Stimulated activated naive CD8-positive, alpha-beta T cell treated with anti-CD3 and anti-CD28 coated beads, Interleukin-15, Interleukin-2, amounts not matched to agents 100 ng/mL and 50 ng/mL, for 24 hours (primary cell): Measurements from ENCODE around the gene RIMOC1.

Experiments used
- H3K27ac Mint-ChIP-seq: one replicate; pipeline ENCODE4 v1.8.0; 2021; ENCODE audit warnings: mild to moderate bottlenecking, mixed read lengths
- H3K27me3 Mint-ChIP-seq: one replicate; pipeline ENCODE4 v1.8.0; 2021; ENCODE audit warnings: mixed read lengths
- H3K36me3 Mint-ChIP-seq: one replicate; pipeline ENCODE4 v1.8.0; 2021; ENCODE audit warnings: low read depth, mixed read lengths
- H3K4me1 Mint-ChIP-seq: one replicate; pipeline ENCODE4 v1.8.0; 2021; ENCODE audit warnings: low read depth, mixed read lengths
- H3K4me3 Mint-ChIP-seq: one replicate; pipeline ENCODE4 v1.8.0; 2021; ENCODE audit warnings: mild to moderate bottlenecking, mixed read lengths
- H3K9me3 Mint-ChIP-seq: one replicate; pipeline ENCODE4 v1.8.0; 2021; ENCODE audit warnings: mixed read lengths

RIMOC1 gene, protein sequence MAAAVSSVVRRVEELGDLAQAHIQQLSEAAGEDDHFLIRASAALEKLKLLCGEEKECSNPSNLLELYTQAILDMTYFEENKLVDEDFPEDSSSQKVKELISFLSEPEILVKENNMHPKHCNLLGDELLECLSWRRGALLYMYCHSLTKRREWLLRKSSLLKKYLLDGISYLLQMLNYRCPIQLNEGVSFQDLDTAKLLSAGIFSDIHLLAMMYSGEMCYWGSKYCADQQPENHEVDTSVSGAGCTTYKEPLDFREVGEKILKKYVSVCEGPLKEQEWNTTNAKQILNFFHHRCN

DNA sequence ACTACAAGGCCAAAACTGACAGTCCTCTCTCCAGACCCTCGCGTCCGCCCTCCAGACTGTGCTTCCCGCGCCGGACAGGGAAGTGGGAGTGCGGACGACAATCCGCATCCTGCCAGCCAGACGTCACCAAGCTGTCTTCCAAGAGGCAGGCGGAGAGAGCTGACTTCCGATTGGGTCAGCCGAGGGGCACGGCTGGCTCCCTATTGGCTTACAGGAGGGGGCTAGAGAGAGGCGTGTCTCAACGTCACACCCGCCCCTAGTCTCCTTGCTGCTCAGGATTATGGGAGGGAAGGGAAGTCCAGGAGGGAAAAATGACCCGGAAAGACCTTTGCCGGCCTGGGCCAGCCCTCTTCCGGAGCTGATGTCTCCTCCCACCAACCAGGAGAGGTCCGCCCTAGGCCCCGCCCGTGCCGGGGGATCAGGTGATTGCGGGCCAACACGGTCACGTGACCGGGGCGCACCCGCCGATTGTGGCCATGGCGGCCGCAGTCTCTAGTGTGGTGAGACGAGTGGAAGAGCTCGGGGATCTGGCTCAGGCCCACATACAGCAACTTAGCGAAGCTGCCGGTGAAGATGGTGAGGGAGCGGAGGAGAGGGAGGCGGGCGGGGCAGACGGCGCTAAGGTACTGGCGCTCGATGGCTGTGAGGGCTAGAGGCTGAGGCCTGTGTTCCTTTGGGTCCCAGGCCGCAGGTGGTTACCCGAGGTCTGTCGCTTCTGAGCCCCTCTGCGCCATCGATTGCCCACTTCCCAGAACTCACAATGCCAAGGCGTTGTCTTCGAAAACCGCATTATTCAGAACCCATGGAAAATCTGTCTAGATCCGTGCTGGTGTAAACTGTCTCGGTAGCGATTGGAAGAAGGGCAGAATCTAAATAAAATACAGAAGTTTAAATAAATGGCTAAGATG is at the start of gene RIMOC1:
RIMOC1 (plus strand) TSS at position 453 of the 908 bp plus-strand sequence; CDS start at position 477, 24 bp downstream.
- peaks cover 30% of the 10 kb centered on the region for H3K36me3 Mint-ChIP-seq
- peak within 1 kb of the TSS; percentile 94 for H3K27ac Mint-ChIP-seq
- H3K9me3 Mint-ChIP-seq: no peaks in the 10 kb centered on the region
- peak within 1 kb of the TSS; percentile 90 for H3K4me3 Mint-ChIP-seq
- peaks cover 55% of the 10 kb centered on the region for H3K4me1 Mint-ChIP-seq
- H3K27me3 Mint-ChIP-seq: peaks cover 15% of the 10 kb centered on the region

DNA sequence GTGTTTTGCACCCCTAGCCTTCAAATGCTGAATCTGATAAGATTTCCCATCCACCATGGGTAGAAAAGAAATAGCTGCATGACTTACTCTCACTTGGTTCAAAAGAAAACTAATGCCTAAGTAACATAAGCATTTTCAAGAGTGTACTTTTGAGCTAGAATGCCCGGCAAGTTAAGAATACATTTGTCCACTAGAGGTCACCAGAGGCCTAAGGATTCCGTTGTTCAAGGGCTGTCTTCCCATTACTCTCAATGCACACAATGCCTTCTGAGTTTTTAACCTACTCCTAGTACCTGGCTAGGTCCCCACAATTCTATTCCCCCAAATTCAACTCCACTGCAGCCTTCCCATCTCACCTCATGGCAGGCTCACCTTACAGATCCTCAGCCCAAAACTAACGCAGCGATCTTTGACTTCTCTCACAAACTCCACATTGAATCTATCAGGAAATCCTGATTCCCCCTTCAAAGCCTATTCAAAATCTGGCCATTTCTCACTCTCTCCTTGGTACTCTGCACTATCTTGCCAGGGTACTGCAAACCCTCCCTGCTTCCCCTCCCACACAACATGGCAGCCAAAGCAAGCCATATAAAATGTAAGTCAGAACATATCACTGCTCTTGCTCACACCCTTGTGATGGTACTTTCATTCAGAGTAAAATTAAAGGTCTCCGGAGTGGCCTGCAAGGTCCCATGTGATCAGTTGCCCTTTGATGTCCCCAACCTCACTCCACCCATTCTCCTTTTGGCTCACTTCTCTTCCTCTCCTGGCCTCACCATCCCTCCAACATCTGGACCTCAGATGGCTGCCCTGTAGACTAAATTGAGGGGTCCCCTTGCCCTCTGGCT is 47.3 kb upstream of the RIMOC1 start:
- peaks cover 26% of the 10 kb centered on the region for H3K4me1 Mint-ChIP-seq
- peaks cover 53% of the 10 kb centered on the region for H3K36me3 Mint-ChIP-seq
- no peak overlapping the region for H3K27ac Mint-ChIP-seq
- H3K9me3 Mint-ChIP-seq: no peaks in the 10 kb centered on the region
- no peak overlapping the region for H3K4me3 Mint-ChIP-seq
- H3K27me3 Mint-ChIP-seq: no peaks in the 10 kb centered on the region

DNA sequence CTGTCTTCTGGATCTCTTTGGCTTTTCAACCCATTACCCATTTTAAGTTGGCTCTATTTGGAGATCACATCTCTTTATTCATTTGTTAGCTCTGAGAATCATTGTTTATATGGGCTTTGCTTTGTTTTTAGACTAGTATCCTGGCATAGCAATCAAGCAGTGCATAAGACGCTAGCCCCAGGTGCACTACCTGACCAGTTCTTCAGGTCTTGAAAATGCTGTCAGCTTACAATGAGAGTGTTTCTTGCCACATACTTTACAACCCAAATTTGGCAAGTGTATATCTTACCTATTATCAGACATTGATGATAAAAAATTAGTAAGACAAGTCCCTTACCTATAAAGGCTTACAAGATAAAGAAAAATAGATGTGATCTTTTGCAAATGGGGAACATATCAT is 46.2 kb upstream of the RIMOC1 start:
- H3K27me3 Mint-ChIP-seq: no peaks in the 10 kb centered on the region
- H3K9me3 Mint-ChIP-seq: no peaks in the 10 kb centered on the region
- H3K4me1 Mint-ChIP-seq: peaks cover 23% of the 10 kb centered on the region
- no peak overlapping the region for H3K4me3 Mint-ChIP-seq
- H3K27ac Mint-ChIP-seq: peak overlapping the region; percentile 72
- peaks cover 50% of the 10 kb centered on the region for H3K36me3 Mint-ChIP-seq

DNA sequence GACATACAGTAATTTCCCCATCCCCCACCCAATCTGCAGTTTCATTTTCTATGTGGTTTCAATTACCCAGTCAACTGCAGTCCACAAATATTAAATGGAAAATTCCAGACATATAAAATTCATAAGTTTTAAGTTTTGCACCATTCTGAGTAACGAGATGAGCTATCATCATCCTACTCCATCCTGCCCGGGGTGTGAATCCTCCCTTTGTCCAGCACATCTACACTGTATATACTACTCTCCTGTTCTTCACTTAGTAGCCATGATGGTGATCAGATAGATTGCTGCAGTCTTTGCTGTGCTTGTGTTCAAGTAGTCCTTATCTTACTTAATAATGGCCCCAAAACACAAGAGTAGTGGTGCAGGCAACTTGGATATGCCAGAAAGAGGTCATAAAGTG is 45.3 kb upstream of the RIMOC1 start:
- Mint-ChIP-seq H3K27me3 (no peaks in the 10 kb centered on the region), H3K27ac (peak overlapping the region; percentile 80)

DNA sequence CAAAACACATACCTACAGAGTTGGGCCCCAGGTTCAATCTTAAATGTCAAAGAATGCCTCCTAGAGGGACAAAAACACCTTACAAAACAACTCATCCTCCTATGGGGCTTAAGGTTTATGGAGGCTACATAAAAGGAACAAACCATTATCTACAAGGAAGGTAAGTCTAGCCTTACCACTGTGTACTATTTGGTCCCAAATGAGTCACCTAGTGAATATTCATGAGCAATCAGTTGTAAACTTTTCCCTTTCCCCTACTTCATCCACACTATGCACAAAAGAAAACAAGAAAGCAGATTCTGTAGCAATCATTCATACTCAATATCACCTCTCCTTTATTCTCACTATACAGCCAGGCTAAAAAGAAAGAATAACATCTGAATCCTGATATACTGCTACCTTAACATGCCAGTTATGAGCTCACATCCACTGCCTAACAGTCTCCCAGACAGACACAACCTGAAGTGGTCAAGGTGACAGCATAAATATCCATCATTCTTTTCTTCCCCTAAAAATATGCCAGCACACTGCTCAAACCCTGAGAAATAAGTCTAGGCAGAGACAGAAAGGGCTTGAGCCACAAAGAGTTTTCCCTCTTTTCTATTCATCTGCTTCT is 40.2 kb upstream of the RIMOC1 start:
- no peaks in the 10 kb centered on the region for H3K9me3 Mint-ChIP-seq

More for the DNA sequence above, 45.3 kb upstream of the RIMOC1 start:
- Mint-ChIP-seq H3K36me3 (peaks cover 50% of the 10 kb centered on the region), H3K9me3 (no peaks in the 10 kb centered on the region), H3K4me1 (peaks cover 30% of the 10 kb centered on the region), H3K4me3 (peak overlapping the region; percentile 42)

DNA sequence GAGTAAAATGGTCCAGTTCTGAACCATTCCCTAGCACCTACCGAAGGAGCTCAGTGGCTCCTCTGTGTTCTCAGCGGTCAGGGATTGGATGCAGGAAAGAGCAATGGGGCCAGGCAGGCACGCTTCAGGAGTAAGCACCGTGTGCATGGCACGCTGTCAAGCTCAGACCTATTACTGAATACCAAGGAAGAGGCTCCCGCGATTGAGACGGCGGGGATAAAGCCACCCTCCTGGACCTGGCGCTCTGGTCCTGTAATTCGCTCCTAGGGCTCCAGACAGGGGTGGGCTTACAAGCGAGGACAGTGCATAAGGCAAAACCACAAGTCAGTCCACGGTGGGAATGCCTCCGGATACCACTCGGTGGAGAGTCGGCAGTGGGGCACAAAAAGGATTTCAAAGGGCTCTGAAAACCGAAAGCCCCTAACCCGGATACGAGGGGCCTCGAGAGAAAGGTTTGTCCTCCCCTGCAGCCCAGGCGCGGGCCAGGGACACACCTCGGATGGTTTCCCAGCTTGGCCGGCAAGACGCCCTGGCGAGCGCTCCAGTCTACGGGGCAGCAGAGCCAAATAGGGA is 34.9 kb upstream of the RIMOC1 start:
- Mint-ChIP-seq H3K4me1 (peaks cover 63% of the 10 kb centered on the region), H3K4me3 (peak overlapping the region; percentile 92), H3K27me3 (no peaks in the 10 kb centered on the region), H3K27ac (peak overlapping the region; percentile 95), H3K9me3 (no peaks in the 10 kb centered on the region), H3K36me3 (peaks cover 24% of the 10 kb centered on the region)

More for the DNA sequence above, 40.2 kb upstream of the RIMOC1 start:
- Mint-ChIP-seq H3K4me3 (peak overlapping the region; percentile 18), H3K36me3 (peaks cover 54% of the 10 kb centered on the region), H3K4me1 (peaks cover 75% of the 10 kb centered on the region), H3K27me3 (no peaks in the 10 kb centered on the region), H3K27ac (peak overlapping the region; percentile 47)

DNA sequence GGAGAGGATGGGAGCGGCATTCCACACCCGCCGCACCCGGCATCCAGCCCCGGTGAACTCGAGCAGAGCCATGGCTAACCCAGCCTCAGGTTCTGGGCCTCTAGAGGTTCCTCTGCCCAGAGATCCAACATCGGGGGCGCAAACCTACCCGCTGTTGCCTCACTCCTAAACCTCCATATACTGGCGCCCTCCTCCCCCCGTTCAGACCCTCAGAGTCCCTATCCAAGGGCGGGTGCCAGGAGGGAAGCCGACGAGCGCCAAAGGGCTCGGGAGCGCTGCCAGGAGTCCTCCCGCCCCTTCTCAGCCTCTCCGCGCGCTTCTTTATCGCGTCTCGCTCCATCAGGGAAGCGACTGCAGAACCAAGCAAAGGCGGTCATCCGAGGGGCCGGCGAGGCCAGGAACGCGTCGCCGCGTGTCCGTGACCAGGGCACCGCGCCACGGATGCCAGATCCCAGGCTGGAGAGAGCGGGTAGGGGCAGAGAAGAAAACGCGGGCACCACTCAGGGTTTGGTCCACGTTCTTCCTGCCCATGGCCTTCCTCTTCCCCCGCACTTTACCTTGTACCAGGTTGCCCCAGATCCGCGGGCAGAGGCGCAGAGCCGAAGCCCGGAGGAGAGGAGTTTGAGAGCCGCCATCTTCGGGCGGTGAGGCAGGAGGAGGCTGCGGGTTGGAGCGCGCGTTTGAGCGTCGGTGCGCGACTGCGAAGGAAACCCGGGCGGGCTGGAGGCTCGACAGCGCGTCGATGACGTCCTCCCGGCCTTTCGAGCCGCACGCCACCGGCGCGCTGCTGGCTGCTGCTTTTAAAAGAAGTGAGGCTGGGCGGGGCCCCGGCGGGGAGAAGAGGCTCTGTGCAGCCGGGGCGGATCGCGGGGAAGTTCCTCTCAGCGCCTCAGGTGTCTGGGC is 34.2 kb upstream of the RIMOC1 start, which contains the start of gene OXCT1:
OXCT1 (minus strand) TSS at position 702 of the 903 bp plus-strand sequence; CDS start at position 635, 67 bp downstream.
- H3K27ac Mint-ChIP-seq: peak within 1 kb of the TSS; percentile 95
- H3K36me3 Mint-ChIP-seq: peaks cover 24% of the 10 kb centered on the region
- H3K9me3 Mint-ChIP-seq: no peaks in the 10 kb centered on the region
- no peaks in the 10 kb centered on the region for H3K27me3 Mint-ChIP-seq
- peak within 1 kb of the TSS; percentile 92 for H3K4me3 Mint-ChIP-seq
- peaks cover 63% of the 10 kb centered on the region for H3K4me1 Mint-ChIP-seq

DNA sequence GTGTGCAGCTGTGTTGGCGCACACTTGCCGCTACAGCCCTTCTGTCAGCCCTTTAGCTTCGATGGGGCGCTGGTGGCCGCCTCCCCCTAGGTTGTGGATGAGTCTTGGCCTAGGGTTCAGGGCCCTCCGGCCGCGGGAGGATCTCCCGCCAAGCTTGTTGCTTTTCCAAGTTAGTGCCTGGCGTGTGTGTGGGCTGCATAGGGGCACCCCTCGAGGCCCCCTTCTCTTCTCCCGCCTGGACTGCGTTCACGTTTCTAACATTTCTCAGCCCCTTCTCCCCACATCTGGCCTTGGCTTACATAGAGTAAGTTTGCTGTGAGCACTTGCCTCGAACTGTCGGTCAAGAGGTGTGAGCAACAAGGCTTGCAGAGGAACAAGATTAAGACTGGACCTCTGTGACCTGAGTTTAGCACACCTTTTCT is 33.5 kb upstream of the RIMOC1 start:
- H3K27ac Mint-ChIP-seq: peak overlapping the region; percentile 95
- H3K4me3 Mint-ChIP-seq: peak overlapping the region; percentile 92
- H3K4me1 Mint-ChIP-seq: peaks cover 62% of the 10 kb centered on the region
- H3K9me3 Mint-ChIP-seq: no peaks in the 10 kb centered on the region
- H3K27me3 Mint-ChIP-seq: no peaks in the 10 kb centered on the region
- H3K36me3 Mint-ChIP-seq: peaks cover 24% of the 10 kb centered on the region

DNA sequence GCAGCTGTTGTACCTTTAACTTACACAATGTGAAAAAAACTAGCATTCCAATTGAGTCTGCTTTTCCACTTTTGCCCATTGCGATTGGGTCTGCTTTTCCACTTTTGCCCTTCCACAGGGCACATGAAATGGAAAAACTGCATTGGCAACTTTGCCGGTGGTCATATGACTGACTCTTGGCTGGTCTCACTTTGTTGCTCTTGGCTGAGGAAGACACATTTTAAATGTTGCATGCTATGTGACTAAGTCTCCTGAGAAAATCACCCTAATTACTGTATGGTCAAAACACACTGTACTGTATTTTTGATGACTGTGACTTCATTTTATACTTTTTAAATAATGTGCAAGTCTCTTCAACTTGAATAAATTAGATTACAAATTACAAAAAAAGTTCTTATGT is 32.3 kb upstream of the RIMOC1 start:
- H3K36me3 Mint-ChIP-seq: peaks cover 20% of the 10 kb centered on the region
- no peak overlapping the region for H3K4me3 Mint-ChIP-seq
- no peaks in the 10 kb centered on the region for H3K9me3 Mint-ChIP-seq
- H3K27me3 Mint-ChIP-seq: no peaks in the 10 kb centered on the region
- peak overlapping the region; percentile 31 for H3K27ac Mint-ChIP-seq
- peaks cover 52% of the 10 kb centered on the region for H3K4me1 Mint-ChIP-seq

DNA sequence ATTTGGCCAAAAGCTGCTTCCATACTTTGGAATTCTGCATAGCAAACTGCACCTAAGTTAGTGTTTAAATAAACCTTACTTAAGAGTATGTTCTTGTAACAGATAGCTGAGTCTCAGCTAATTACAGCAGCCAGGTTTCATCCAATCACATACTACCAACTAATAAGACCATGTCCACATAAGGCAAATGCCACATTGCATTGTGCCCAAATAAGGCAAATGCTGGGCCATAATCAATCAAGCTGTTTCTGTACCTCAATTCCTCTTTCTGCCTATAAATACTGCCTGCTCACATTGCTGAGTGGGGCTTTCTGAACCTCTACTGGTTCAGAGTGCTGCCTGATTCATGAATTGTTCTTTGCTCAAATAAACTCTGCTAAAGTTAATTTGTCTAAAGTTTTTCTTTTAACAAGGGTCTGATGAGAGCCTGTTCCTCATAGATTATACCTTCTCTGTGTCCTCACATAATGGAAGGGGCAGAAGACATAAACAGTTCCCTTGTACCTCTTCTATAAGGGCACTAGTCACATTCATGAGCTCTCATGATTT is 29.6 kb upstream of the RIMOC1 start:
- Mint-ChIP-seq H3K9me3 (no peaks in the 10 kb centered on the region), H3K27me3 (peaks cover 3% of the 10 kb centered on the region), H3K4me3 (no peak overlapping the region), H3K27ac (no peak overlapping the region), H3K4me1 (peaks cover 28% of the 10 kb centered on the region), H3K36me3 (no peaks in the 10 kb centered on the region)

DNA sequence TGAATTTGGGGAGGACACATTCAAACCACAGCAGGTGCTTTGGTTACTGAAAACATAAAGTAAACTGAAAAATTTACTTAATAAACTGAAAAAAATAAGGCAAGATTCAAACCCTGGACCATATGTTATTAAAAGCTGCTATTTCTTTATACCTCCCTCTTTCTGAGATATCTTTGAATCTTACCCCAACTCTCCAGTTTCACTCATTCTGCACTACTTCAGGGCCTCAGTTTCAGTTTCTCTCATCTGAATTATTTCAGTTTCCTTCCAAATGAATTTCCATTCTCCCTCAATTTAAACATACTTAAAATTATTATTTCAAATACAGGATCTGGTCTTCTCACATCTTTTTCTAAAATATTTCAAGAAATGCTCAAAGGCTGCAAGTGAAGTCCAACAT is 29.0 kb upstream of the RIMOC1 start:
- H3K4me1 Mint-ChIP-seq: peaks cover 28% of the 10 kb centered on the region
- no peak overlapping the region for H3K4me3 Mint-ChIP-seq
- peaks cover 7% of the 10 kb centered on the region for H3K27me3 Mint-ChIP-seq
- no peaks in the 10 kb centered on the region for H3K9me3 Mint-ChIP-seq
- no peak overlapping the region for H3K27ac Mint-ChIP-seq
- no peaks in the 10 kb centered on the region for H3K36me3 Mint-ChIP-seq

DNA sequence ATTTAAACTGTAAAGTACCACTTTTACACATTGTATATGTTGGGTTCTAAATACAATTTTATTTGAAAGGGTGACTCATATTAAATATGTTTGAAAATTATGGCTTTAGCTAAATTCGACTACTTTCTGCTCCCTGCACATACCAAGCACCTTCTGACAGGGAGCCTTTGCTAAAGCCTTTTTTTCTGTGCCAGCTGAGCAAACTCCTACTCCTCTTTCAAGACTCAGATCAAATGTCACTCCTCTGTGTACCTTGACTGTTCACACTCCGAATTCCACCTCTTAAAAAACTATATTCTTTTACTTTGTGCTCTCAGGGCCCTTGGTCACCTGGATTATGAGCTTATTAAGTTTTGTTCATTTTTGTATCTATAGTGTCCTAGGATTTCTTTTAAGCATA is 27.5 kb upstream of the RIMOC1 start:
- H3K36me3 Mint-ChIP-seq: no peaks in the 10 kb centered on the region
- no peak overlapping the region for H3K4me3 Mint-ChIP-seq

DNA sequence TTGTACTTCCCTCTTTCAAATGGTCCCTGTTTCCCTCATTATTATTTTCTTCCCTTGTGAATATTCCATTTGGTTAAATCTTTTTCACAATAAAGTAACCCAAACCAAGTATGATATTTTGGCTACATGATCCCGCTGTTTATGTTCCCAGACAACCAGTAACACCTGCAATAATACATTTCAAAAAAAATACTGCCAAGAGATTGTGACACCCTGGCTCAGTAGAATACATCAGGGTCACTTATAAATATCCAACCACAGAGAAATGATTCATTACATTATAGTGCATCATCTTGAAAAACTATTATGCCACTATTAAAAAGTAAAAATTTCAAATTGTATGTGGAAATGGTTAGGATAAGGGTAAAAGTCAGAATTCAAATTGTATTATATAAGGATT is 26.7 kb upstream of the RIMOC1 start:
- Mint-ChIP-seq H3K9me3 (no peaks in the 10 kb centered on the region), H3K4me1 (peaks cover 12% of the 10 kb centered on the region), H3K36me3 (no peaks in the 10 kb centered on the region), H3K27ac (no peak overlapping the region), H3K27me3 (peaks cover 11% of the 10 kb centered on the region), H3K4me3 (no peak overlapping the region)

More for the DNA sequence above, 27.5 kb upstream of the RIMOC1 start:
- no peak overlapping the region for H3K27ac Mint-ChIP-seq
- no peaks in the 10 kb centered on the region for H3K9me3 Mint-ChIP-seq
- peaks cover 16% of the 10 kb centered on the region for H3K4me1 Mint-ChIP-seq
- peaks cover 11% of the 10 kb centered on the region for H3K27me3 Mint-ChIP-seq
